ENCODE data around the gene TMTC2.
"Not testable (repeated sequence)": the region's sequence is repeated elsewhere in the genome, so short reads cannot be mapped to it uniquely, and the experiment has no call there.

Gene TMTC2

GRCh38 chr12:82760423-82760822 lies 73.7 kb downstream of the TMTC2 start:
- Histone ChIP-seq H3K9me3 (ENCODE audit: low read length) (no peaks in the 10 kb centered on the region), H3K27me3 (ENCODE audit: insufficient read depth, low read length) (no peaks in the 10 kb centered on the region), H3K4me1 (ENCODE audit: insufficient read depth, low read length, severe bottlenecking) (no peaks in the 10 kb centered on the region), H3F3A (ENCODE audit: insufficient read depth, low read length) (no peaks in the 10 kb centered on the region), H3K9ac (ENCODE audit: low read length) (no peak overlapping the region), H3K36me3 (ENCODE audit: insufficient read depth, low read length) (no peaks in the 10 kb centered on the region), H3K4me3 (ENCODE audit: low read depth, low read length, poor library complexity, severe bottlenecking) (no peak overlapping the region), H3K9me2 (ENCODE audit: low read depth, low read length) (no peaks in the 10 kb centered on the region), H3K4me2 (ENCODE audit: low read length) (no peak overlapping the region), H4K20me1 (ENCODE audit: insufficient read depth, low read length) (no peaks in the 10 kb centered on the region), H2AFZ (ENCODE audit: low read length) (no peak overlapping the region), H3K27ac (ENCODE audit: low read depth, low read length, poor library complexity, severe bottlenecking) (no peak overlapping the region), H3K79me2 (ENCODE audit: insufficient read depth, low read length) (no peaks in the 10 kb centered on the region)
- TF ChIP-seq CTCF (IDR thresholded peaks at IDR 0.05; ENCODE audit: low read length) (no peak), EZH2 (IDR thresholded peaks at IDR 0.05; ENCODE audit: borderline replicate concordance, low read length) (no peak)

- not testable (repeated sequence) for H3K9me3 ChIP-seq (ENCODE audit: low read length); H3K36me3 ChIP-seq (ENCODE audit: insufficient read depth, low read length); H3K4me1 ChIP-seq (ENCODE audit: insufficient read depth, low read length, severe bottlenecking); H4K20me1 ChIP-seq (ENCODE audit: insufficient read depth, low read length); H3K9ac ChIP-seq (ENCODE audit: low read length); H3K79me2 ChIP-seq (ENCODE audit: insufficient read depth, low read length); H3K4me3 ChIP-seq (ENCODE audit: low read depth, low read length, poor library complexity, severe bottlenecking); H3K4me2 ChIP-seq (ENCODE audit: low read length); H3K27me3 ChIP-seq (ENCODE audit: insufficient read depth, low read length); H2AFZ ChIP-seq (ENCODE audit: low read length); H3K27ac ChIP-seq (ENCODE audit: low read depth, low read length, poor library complexity, severe bottlenecking); H3F3A ChIP-seq (ENCODE audit: insufficient read depth, low read length); H3K9me2 ChIP-seq (ENCODE audit: low read depth, low read length)
Observed at GRCh38 chr12:82765206-82765605, 78.5 kb downstream of the TMTC2 start.

- Histone ChIP-seq H3K9ac (ENCODE audit: low read length) (no peak overlapping the region), H3K27ac (ENCODE audit: low read depth, low read length, poor library complexity, severe bottlenecking) (no peak overlapping the region), H3K4me3 (ENCODE audit: low read depth, low read length, poor library complexity, severe bottlenecking) (no peak overlapping the region), H3K79me2 (ENCODE audit: insufficient read depth, low read length) (no peaks in the 10 kb centered on the region), H3K4me1 (ENCODE audit: insufficient read depth, low read length, severe bottlenecking) (no peaks in the 10 kb centered on the region), H3K9me2 (ENCODE audit: low read depth, low read length) (no peaks in the 10 kb centered on the region), H3K27me3 (ENCODE audit: insufficient read depth, low read length) (no peaks in the 10 kb centered on the region), H3F3A (ENCODE audit: insufficient read depth, low read length) (no peaks in the 10 kb centered on the region), H3K36me3 (ENCODE audit: insufficient read depth, low read length) (no peaks in the 10 kb centered on the region), H3K4me2 (ENCODE audit: low read length) (no peak overlapping the region), H2AFZ (ENCODE audit: low read length) (no peak overlapping the region), H3K9me3 (ENCODE audit: low read length) (no peaks in the 10 kb centered on the region), H4K20me1 (ENCODE audit: insufficient read depth, low read length) (no peaks in the 10 kb centered on the region)
- no peak for TF ChIP-seq EZH2 (IDR thresholded peaks at IDR 0.05; ENCODE audit: borderline replicate concordance, low read length)
- no peak for TF ChIP-seq CTCF (IDR thresholded peaks at IDR 0.05; ENCODE audit: low read length)
Observed at GRCh38 chr12:82765971-82766705, 79.4 kb downstream of the TMTC2 start.

- Histone ChIP-seq H3K4me2 (ENCODE audit: low read length) (no peak overlapping the region), H4K20me1 (ENCODE audit: insufficient read depth, low read length) (no peaks in the 10 kb centered on the region), H3K9me2 (ENCODE audit: low read depth, low read length) (no peaks in the 10 kb centered on the region), H3K27me3 (ENCODE audit: insufficient read depth, low read length) (no peaks in the 10 kb centered on the region), H2AFZ (ENCODE audit: low read length) (no peak overlapping the region), H3K27ac (ENCODE audit: low read depth, low read length, poor library complexity, severe bottlenecking) (no peak overlapping the region), H3K9me3 (ENCODE audit: low read length) (no peaks in the 10 kb centered on the region), H3K4me3 (ENCODE audit: low read depth, low read length, poor library complexity, severe bottlenecking) (no peak overlapping the region), H3K79me2 (ENCODE audit: insufficient read depth, low read length) (no peaks in the 10 kb centered on the region), H3K4me1 (ENCODE audit: insufficient read depth, low read length, severe bottlenecking) (peaks cover 18% of the 10 kb centered on the region), H3K36me3 (ENCODE audit: insufficient read depth, low read length) (no peaks in the 10 kb centered on the region), H3F3A (ENCODE audit: insufficient read depth, low read length) (no peaks in the 10 kb centered on the region), H3K9ac (ENCODE audit: low read length) (no peak overlapping the region)
- no peak for TF ChIP-seq CTCF (IDR thresholded peaks at IDR 0.05; ENCODE audit: low read length)
- TF ChIP-seq EZH2 (IDR thresholded peaks at IDR 0.05; ENCODE audit: borderline replicate concordance, low read length), result no peak
Observed at GRCh38 chr12:82774666-82775065, 88.0 kb downstream of the TMTC2 start.
